ENCODE results near the gene INSR.

The INSR gene

GRCh38 chr19:7272856-7273578 is 21.2 kb downstream of the INSR start:
- Mint-ChIP-seq H3K27me3 (no peaks in the 10 kb centered on the region), H3K4me3 (no peak overlapping the region), H3K36me3 (ENCODE audit: low read depth) (no peaks in the 10 kb centered on the region), H3K4me1 (ENCODE audit: low read depth) (no peaks in the 10 kb centered on the region), H3K27ac (no peak overlapping the region), H3K9me3 (no peaks in the 10 kb centered on the region)
- no peak for DNase-seq

- no peaks in the 10 kb centered on the region for H3K9me3 Mint-ChIP-seq
- DNase-seq, result no peak
- no peak overlapping the region for H3K27ac Mint-ChIP-seq
- H3K36me3 Mint-ChIP-seq (ENCODE audit: low read depth), result no peaks in the 10 kb centered on the region
- no peaks in the 10 kb centered on the region for H3K4me1 Mint-ChIP-seq (ENCODE audit: low read depth)
- H3K27me3 Mint-ChIP-seq, result no peaks in the 10 kb centered on the region
- H3K4me3 Mint-ChIP-seq, result no peak overlapping the region
These were observed 25.5 kb downstream of the INSR start for GRCh38 chr19:7268705-7269098.

GRCh38 chr19:7267792-7268704 is 26.2 kb downstream of the INSR start:
- Mint-ChIP-seq H3K4me1 (ENCODE audit: low read depth) (no peaks in the 10 kb centered on the region), H3K27me3 (no peaks in the 10 kb centered on the region), H3K4me3 (no peak overlapping the region), H3K27ac (no peak overlapping the region), H3K9me3 (no peaks in the 10 kb centered on the region), H3K36me3 (ENCODE audit: low read depth) (no peaks in the 10 kb centered on the region)
- no peak for DNase-seq

- H3K9me3 Mint-ChIP-seq, result no peaks in the 10 kb centered on the region
- no peak overlapping the region for H3K27ac Mint-ChIP-seq
- no peak for DNase-seq
- no peaks in the 10 kb centered on the region for H3K27me3 Mint-ChIP-seq
- H3K36me3 Mint-ChIP-seq (ENCODE audit: low read depth), result no peaks in the 10 kb centered on the region
- no peaks in the 10 kb centered on the region for H3K4me1 Mint-ChIP-seq (ENCODE audit: low read depth)
- no peak overlapping the region for H3K4me3 Mint-ChIP-seq
These were observed 27.4 kb downstream of the INSR start for GRCh38 chr19:7266832-7267231.

GRCh38 chr19:7265963-7266362 is 28.3 kb downstream of the INSR start:
- Mint-ChIP-seq H3K27me3 (no peaks in the 10 kb centered on the region), H3K27ac (no peak overlapping the region), H3K4me1 (ENCODE audit: low read depth) (no peaks in the 10 kb centered on the region), H3K9me3 (no peaks in the 10 kb centered on the region), H3K4me3 (no peak overlapping the region), H3K36me3 (ENCODE audit: low read depth) (no peaks in the 10 kb centered on the region)
- no peak for DNase-seq

- H3K27me3 Mint-ChIP-seq, result no peaks in the 10 kb centered on the region
- no peaks in the 10 kb centered on the region for H3K9me3 Mint-ChIP-seq
- DNase-seq, result no peak
- no peak overlapping the region for H3K27ac Mint-ChIP-seq
- H3K4me1 Mint-ChIP-seq (ENCODE audit: low read depth), result no peaks in the 10 kb centered on the region
- no peaks in the 10 kb centered on the region for H3K36me3 Mint-ChIP-seq (ENCODE audit: low read depth)
- H3K4me3 Mint-ChIP-seq, result no peak overlapping the region
These were observed 29.4 kb downstream of the INSR start for GRCh38 chr19:7264858-7265257.

GRCh38 chr19:7263521-7263920 is 30.7 kb downstream of the INSR start:
- no peaks in the 10 kb centered on the region for H3K9me3 Mint-ChIP-seq
- no peak overlapping the region for H3K4me3 Mint-ChIP-seq
- DNase-seq, result no peak
- H3K27me3 Mint-ChIP-seq, result no peaks in the 10 kb centered on the region
- no peaks in the 10 kb centered on the region for H3K36me3 Mint-ChIP-seq (ENCODE audit: low read depth)
- H3K27ac Mint-ChIP-seq, result no peak overlapping the region
- no peaks in the 10 kb centered on the region for H3K4me1 Mint-ChIP-seq (ENCODE audit: low read depth)

GRCh38 chr19:7263066-7263465 is 31.1 kb downstream of the INSR start:
- no peak overlapping the region for H3K27ac Mint-ChIP-seq
- H3K9me3 Mint-ChIP-seq, result no peaks in the 10 kb centered on the region
- no peaks in the 10 kb centered on the region for H3K4me1 Mint-ChIP-seq (ENCODE audit: low read depth)
- H3K27me3 Mint-ChIP-seq, result no peaks in the 10 kb centered on the region
- H3K36me3 Mint-ChIP-seq (ENCODE audit: low read depth), result no peaks in the 10 kb centered on the region
- DNase-seq, result no peak
- H3K4me3 Mint-ChIP-seq, result no peak overlapping the region

- Mint-ChIP-seq H3K27ac (no peak overlapping the region), H3K4me3 (no peak overlapping the region), H3K27me3 (no peaks in the 10 kb centered on the region), H3K4me1 (ENCODE audit: low read depth) (no peaks in the 10 kb centered on the region), H3K9me3 (no peaks in the 10 kb centered on the region), H3K36me3 (ENCODE audit: low read depth) (no peaks in the 10 kb centered on the region)
- no peak for DNase-seq
These were observed 31.7 kb downstream of the INSR start for GRCh38 chr19:7262470-7262869.

- Mint-ChIP-seq H3K4me1 (ENCODE audit: low read depth) (no peaks in the 10 kb centered on the region), H3K9me3 (no peaks in the 10 kb centered on the region), H3K36me3 (ENCODE audit: low read depth) (no peaks in the 10 kb centered on the region), H3K27me3 (no peaks in the 10 kb centered on the region), H3K4me3 (no peak overlapping the region), H3K27ac (no peak overlapping the region)
- DNase-seq, result no peak
These were observed 34.1 kb downstream of the INSR start for GRCh38 chr19:7260161-7260560.

GRCh38 chr19:7258840-7259395 is 35.3 kb downstream of the INSR start:
- H3K27me3 Mint-ChIP-seq, result no peaks in the 10 kb centered on the region
- H3K36me3 Mint-ChIP-seq (ENCODE audit: low read depth), result no peaks in the 10 kb centered on the region
- H3K4me3 Mint-ChIP-seq, result no peak overlapping the region
- no peak for DNase-seq
- no peaks in the 10 kb centered on the region for H3K9me3 Mint-ChIP-seq
- H3K4me1 Mint-ChIP-seq (ENCODE audit: low read depth), result no peaks in the 10 kb centered on the region
- H3K27ac Mint-ChIP-seq, result no peak overlapping the region

- Mint-ChIP-seq H3K4me3 (no peak overlapping the region), H3K27me3 (no peaks in the 10 kb centered on the region), H3K4me1 (ENCODE audit: low read depth) (no peaks in the 10 kb centered on the region), H3K27ac (no peak overlapping the region), H3K36me3 (ENCODE audit: low read depth) (no peaks in the 10 kb centered on the region), H3K9me3 (no peaks in the 10 kb centered on the region)
- no peak for DNase-seq
These were observed 36.0 kb downstream of the INSR start for GRCh38 chr19:7258041-7258839.

- Mint-ChIP-seq H3K9me3 (no peaks in the 10 kb centered on the region), H3K27ac (no peak overlapping the region), H3K27me3 (no peaks in the 10 kb centered on the region), H3K4me3 (no peak overlapping the region), H3K36me3 (ENCODE audit: low read depth) (no peaks in the 10 kb centered on the region), H3K4me1 (ENCODE audit: low read depth) (no peaks in the 10 kb centered on the region)
- DNase-seq, result no peak
These were observed 36.8 kb downstream of the INSR start for GRCh38 chr19:7257148-7258040.

GRCh38 chr19:7255631-7256030 is 38.6 kb downstream of the INSR start:
- Mint-ChIP-seq H3K4me3 (no peak overlapping the region), H3K36me3 (ENCODE audit: low read depth) (no peaks in the 10 kb centered on the region), H3K9me3 (no peaks in the 10 kb centered on the region), H3K27me3 (peaks cover 4% of the 10 kb centered on the region), H3K4me1 (ENCODE audit: low read depth) (no peaks in the 10 kb centered on the region), H3K27ac (no peak overlapping the region)
- no peak for DNase-seq

Data from activated T-cell treated with anti-CD3 and anti-CD28 coated beads, Interleukin-2, amount 50 U/mL, for 24 hours (primary cell).